Gastroesophageal sphincter (tissue), 4 donors: ENCODE results near the gene BCLAF1. TPM values are rescaled to one million over a fixed set of nuclear protein-coding genes. Genes with fewer than 3 reads are reported as not detected.

Source experiments
- ATAC-seq: fragments of 150-250 bp; one replicate; pipeline ENCODE4 v1.9.1; 2016; ENCODE audit warnings: mild to moderate bottlenecking, moderate library complexity
- H3K27ac ChIP-seq, 4 donors: fragments of 200-600 bp; sonication (generic) in 3 of 4; 1 replicate in 3 of 4; 2 replicates in 1 of 4; pipeline ENCODE4 v1.5.1; 2016 to 2019
- H3K27me3 ChIP-seq: fragments of 200-600 bp; sonication (generic); one replicate; pipeline ENCODE4 v1.5.1; 2019
- H3K36me3 ChIP-seq, 2 donors: fragments of 200-600 bp; sonication (generic); one replicate each; pipeline ENCODE4 v1.5.1; 2019; ENCODE audit warnings: control low read depth in 1 of 2
- H3K4me1 ChIP-seq, 3 donors: fragments of 200-600 bp; sonication (generic); 1 replicate in 2 of 3; 2 replicates in 1 of 3; pipeline ENCODE4 v1.5.1; 2016 to 2019; ENCODE audit warnings: control low read depth in 2 of 3
- H3K4me3 ChIP-seq, 2 donors: fragments of 200-600 bp; sonication (generic); one replicate each; pipeline ENCODE4 v1.5.1; 2019; ENCODE audit warnings: mild to moderate bottlenecking in 1 of 2, moderate library complexity in 1 of 2
- H3K9me3 ChIP-seq, 3 donors: fragments of 200-600 bp; sonication (generic); one replicate each; pipeline ENCODE4 v1.5.1; 2017 to 2019; ENCODE audit warnings: control low read depth in 2 of 3
- CTCF ChIP-seq, 4 experiments: fragments of 200-600 bp in 2 of 4; fragments of 450-650 bp in 2 of 4; sonication (generic) in 1 of 4; IDR thresholded peaks; one replicate each; pipeline ENCODE4 v1.5.1; 2017 to 2019; ENCODE audit warnings: antibody characterized with exemption in 4 of 4, mild to moderate bottlenecking in 2 of 4, moderate library complexity in 2 of 4
- EP300 ChIP-seq: sonication (generic); formaldehyde crosslinking; IDR thresholded peaks from one replicate; pipeline ENCODE4 v1.6.1; 2017; ENCODE audit warnings: antibody characterized with exemption, mild to moderate bottlenecking
- POLR2A ChIP-seq, 2 donors: fragments of 450-650 bp; IDR thresholded peaks; one replicate each; pipeline ENCODE4 v1.6.1; 2017; ENCODE audit warnings: antibody characterized with exemption in 2 of 2, mild to moderate bottlenecking in 2 of 2, moderate library complexity in 1 of 2
- POLR2AphosphoS5 ChIP-seq: sonication (generic); formaldehyde crosslinking; IDR thresholded peaks from one replicate; pipeline ENCODE4 v1.6.1; 2017; ENCODE audit warnings: antibody characterized with exemption
- WGBS, 2 donors: methylation state at CpG; one replicate each; pipeline ENCODE4 v1.1.5; 2018; ENCODE audit warnings: low coverage in 1 of 2; 5-methylcytosine and 5-hydroxymethylcytosine counted together
- total RNA-seq, 4 donors: library from RNA; depleted of rRNA; stranded (reverse); fragments of >200 nt; gene quantifications; one replicate each; pipeline ENCODE4 v1.1.0, GENCODE V29; 2016

The BCLAF1 gene
- total RNA-seq, 4 donors from 2014 or later: 82.5 to 124 (median 105) TPM

GRCh38 chr6:136230219-136230853 is 59.3 kb downstream of the BCLAF1 start:
- TF ChIP-seq POLR2A (IDR thresholded peaks at IDR 0.05): no peak
- no peak for TF ChIP-seq POLR2AphosphoS5
- TF ChIP-seq CTCF (IDR thresholded peaks at IDR 0.05): no peak
- no peak for TF ChIP-seq EP300
- peaks cover 0 to 16% (median 0%) of the 10 kb centered on the region in 3 donors for H3K4me1 ChIP-seq
- no peak overlapping the region for H3K4me3 ChIP-seq
- no peak for ATAC-seq
- H3K27me3 ChIP-seq: no peaks in the 10 kb centered on the region
- no peaks in the 10 kb centered on the region for H3K36me3 ChIP-seq
- no peak overlapping the region for H3K27ac ChIP-seq
- 73% methylated on average over 2 of the region's 2 CpGs; no CpG with 5 or more reads in 1 of the 2 donors for WGBS, 2 donors
- no peaks in the 10 kb centered on the region for H3K9me3 ChIP-seq

GRCh38 chr6:136228814-136229213 is 60.8 kb downstream of the BCLAF1 start:
- Histone ChIP-seq H3K27me3 (no peaks in the 10 kb centered on the region), H3K9me3 (no peaks in the 10 kb centered on the region), H3K36me3 (no peaks in the 10 kb centered on the region), H3K4me3 (no peak overlapping the region), H3K27ac (no peak overlapping the region), H3K4me1 (peaks cover 0 to 16% (median 0%) of the 10 kb centered on the region in 3 donors)
- no peak for ATAC-seq
- TF ChIP-seq POLR2AphosphoS5 (no peak), CTCF (IDR thresholded peaks at IDR 0.05) (no peak), EP300 (no peak), POLR2A (IDR thresholded peaks at IDR 0.05) (no peak)
- 62 to 86% methylated on average over 2 of the region's 2 CpGs for WGBS, 2 donors

GRCh38 chr6:136226674-136227377 is 62.8 kb downstream of the BCLAF1 start:
- no peak for TF ChIP-seq EP300
- no peak for TF ChIP-seq POLR2AphosphoS5
- TF ChIP-seq CTCF (IDR thresholded peaks at IDR 0.05): no peak
- no peak for TF ChIP-seq POLR2A (IDR thresholded peaks at IDR 0.05)
- Histone ChIP-seq H3K27ac (no peak overlapping the region), H3K9me3 (no peaks in the 10 kb centered on the region), H3K4me3 (peak overlapping the region; percentile 28 to 29), H3K27me3 (no peaks in the 10 kb centered on the region), H3K4me1 (peaks cover 0 to 16% (median 0%) of the 10 kb centered on the region in 3 donors), H3K36me3 (no peaks in the 10 kb centered on the region)
- peak; percentile 55 for ATAC-seq
- 79% methylated on average over 3 of the region's 4 CpGs; no CpG with 5 or more reads in 1 of the 2 donors for WGBS, 2 donors

GRCh38 chr6:136226027-136226673 is 63.5 kb downstream of the BCLAF1 start:
- peak overlapping the region; percentile 28 to 29 for H3K4me3 ChIP-seq
- ATAC-seq: peak; percentile 78
- H3K27me3 ChIP-seq: no peaks in the 10 kb centered on the region
- H3K9me3 ChIP-seq: no peaks in the 10 kb centered on the region
- H3K4me1 ChIP-seq: peaks cover 0 to 16% (median 0%) of the 10 kb centered on the region in 3 donors
- TF ChIP-seq CTCF (IDR thresholded peaks at IDR 0.05): peak in 3 of 4 experiments; percentile 99 to 100 (median 99)
- no peak for TF ChIP-seq POLR2AphosphoS5
- no peak for TF ChIP-seq POLR2A (IDR thresholded peaks at IDR 0.05)
- no peak for TF ChIP-seq EP300
- no peak overlapping the region for H3K27ac ChIP-seq
- no peaks in the 10 kb centered on the region for H3K36me3 ChIP-seq
- 17 to 19% methylated on average over 12 of the region's 12 CpGs for WGBS, 2 donors
